Endothelial cell of umbilical vein (primary cell): ENCODE results near the gene CEP89. TPM values are rescaled to one million over a fixed set of nuclear protein-coding genes. Genes with fewer than 3 reads are reported as not detected.

ENCODE experiments used
- BruUV-seq: library from RNA; stranded (reverse); fragments of 400-500 nt; replicated peaks from 2 replicates; lab custom pipeline; 2021; lab: Mats Ljungman, UMichigan
- CTCF ChIA-PET: fragments of 300-600, 350-600 bp; sonication (Branson Sonifier 250); formaldehyde crosslinking; loops from one replicate; lab custom pipeline; 2021; ENCODE audit warnings: antibody characterized with exemption, inconsistent platforms; lab: Charles Lee
- POLR2A ChIA-PET: fragments of 300-600, 350-600 bp; sonication (Branson Sonifier 250); formaldehyde crosslinking; loops from one replicate; lab custom pipeline; 2021; ENCODE audit warnings: antibody characterized with exemption, inconsistent platforms; lab: Charles Lee
- DNase-seq: peaks from one replicate; pipeline ENCODE4 v3.0.0-alpha.2; 2011; ENCODE audit warnings: low read depth, low spot score
- FAIRE-seq: peaks from 2 replicates; lab custom pipeline; 2011; peaks lifted over from hg19 to GRCh38; lab: Jason Lieb, UNC
- H2AFZ ChIP-seq: 2 replicates; pipeline ENCODE4 v1.6.0; 2012; ENCODE audit warnings: low read depth, low read length, control low read depth, inconsistent platforms
- H3K27ac ChIP-seq: 2 replicates; pipeline ENCODE4 v1.5.1; 2011; ENCODE audit warnings: low read depth, mild to moderate bottlenecking, control low read depth, low read length, moderate library complexity; ENCODE audit not compliant: insufficient read depth
- H3K27me3 ChIP-seq, 2 experiments: 2 replicates each; pipeline versions ENCODE4 v1.6.0 to v1.6.1; 2011; ENCODE audit warnings: low read length in 2 of 2, mixed read lengths in 1 of 2; ENCODE audit not compliant: control insufficient read depth in 2 of 2, insufficient read depth in 2 of 2
- H3K36me3 ChIP-seq, 2 experiments: 2 replicates in 1 of 2; 3 replicates in 1 of 2; pipeline ENCODE4 v1.5.1; 2011; ENCODE audit warnings: low read length in 2 of 2, mild to moderate bottlenecking in 1 of 2, moderate library complexity in 1 of 2; ENCODE audit not compliant: control insufficient read depth in 2 of 2, insufficient read depth in 2 of 2; ENCODE audit errors: extremely low read depth in 1 of 2
- H3K4me1 ChIP-seq: 3 replicates; pipeline ENCODE4 v1.5.1; 2011; ENCODE audit warnings: mild to moderate bottlenecking, low read length; ENCODE audit not compliant: control insufficient read depth, insufficient read depth; ENCODE audit errors: extremely low read depth
- H3K4me2 ChIP-seq: 2 replicates; pipeline ENCODE4 v1.6.1; 2011; ENCODE audit warnings: low read length, control low read depth, mixed read lengths; ENCODE audit not compliant: insufficient read depth
- H3K4me3 ChIP-seq, 3 experiments: fragments of 200-600 bp in 1 of 3; sonication (generic), shearing (Covaris generic) in 1 of 3; replicated peaks in 1 of 3; 2 replicates each; pipeline ENCODE4 v1.5.1; 2011 to 2016; ENCODE audit warnings: control low read depth in 3 of 3, low read length in 3 of 3, mild to moderate bottlenecking in 2 of 3, inconsistent platforms in 1 of 3, low read depth in 1 of 3, moderate library complexity in 1 of 3; ENCODE audit not compliant: insufficient read depth in 1 of 3
- H3K79me2 ChIP-seq: 2 replicates; pipeline ENCODE4 v1.6.0; 2012; ENCODE audit warnings: low read length, inconsistent platforms; ENCODE audit not compliant: control insufficient read depth, insufficient read depth
- H3K9ac ChIP-seq: replicated peaks from 2 replicates; pipeline ENCODE3; 2011; ENCODE audit warnings: low read length, control low read depth; ENCODE audit not compliant: insufficient read depth; ENCODE audit errors: extremely low read depth
- H3K9me1 ChIP-seq: replicated peaks from 3 replicates; pipeline ENCODE4 v1.6.0; 2011; ENCODE audit warnings: mild to moderate bottlenecking, low read length; ENCODE audit not compliant: control insufficient read depth, insufficient read depth; ENCODE audit errors: extremely low read depth
- H3K9me3 ChIP-seq: replicated peaks from 2 replicates; pipeline ENCODE4 v1.5.1; 2012; ENCODE audit warnings: low read length, inconsistent platforms; ENCODE audit not compliant: control insufficient read depth, insufficient read depth
- H4K20me1 ChIP-seq: replicated peaks from 2 replicates; pipeline ENCODE3; 2011; ENCODE audit warnings: mild to moderate bottlenecking, low read length; ENCODE audit not compliant: control insufficient read depth, insufficient read depth; ENCODE audit errors: extremely low read depth
- CTCF ChIP-seq, 2 donors: IDR thresholded peaks; 1 replicate in 1 of 2; 2 replicates in 1 of 2; pipeline ENCODE4 v1.5.1; 2011; ENCODE audit warnings: low read length in 2 of 2, mild to moderate bottlenecking in 2 of 2, moderate library complexity in 2 of 2, control low read depth in 1 of 2, inconsistent platforms in 1 of 2, low read depth in 1 of 2; ENCODE audit not compliant: insufficient read depth in 1 of 2; ENCODE audit errors: extremely low read depth in 1 of 2
- EZH2 ChIP-seq: IDR thresholded peaks from 2 replicates; pipeline ENCODE4 v1.6.1; 2012; ENCODE audit warnings: borderline replicate concordance, low read depth, mild to moderate bottlenecking, moderate library complexity, low read length, inconsistent platforms; ENCODE audit not compliant: severe bottlenecking
- FOS ChIP-seq: IDR thresholded peaks from 2 replicates; pipeline ENCODE4 v1.6.1; 2011; ENCODE audit warnings: mild to moderate bottlenecking, low read length, moderate library complexity, borderline replicate concordance; ENCODE audit not compliant: insufficient read depth
- GATA2 ChIP-seq: IDR thresholded peaks from 2 replicates; pipeline ENCODE4 v1.7.0; 2011; ENCODE audit warnings: low read depth, mild to moderate bottlenecking, moderate library complexity, mixed read lengths, low read length; ENCODE audit not compliant: insufficient read length, insufficient read depth
- JUN ChIP-seq: IDR thresholded peaks from 2 replicates; pipeline ENCODE4 v1.6.1; 2011; ENCODE audit warnings: borderline replicate concordance, low read depth; ENCODE audit not compliant: insufficient read length, insufficient read depth
- MAX ChIP-seq: IDR thresholded peaks from 2 replicates; pipeline ENCODE4 v1.6.1; 2011; ENCODE audit not compliant: insufficient read depth, insufficient read length
- MYC ChIP-seq: IDR thresholded peaks from one replicate; pipeline ENCODE4 v1.6.1; 2011; ENCODE audit warnings: mild to moderate bottlenecking, low read depth, low read length
- POLR2A ChIP-seq: IDR thresholded peaks from 2 replicates; pipeline ENCODE4 v1.6.1; 2012; ENCODE audit warnings: low read depth, mild to moderate bottlenecking, control low read depth, low read length
- POLR2AphosphoS5 ChIP-seq: IDR thresholded peaks from 2 replicates; pipeline ENCODE4 v1.6.1; 2012; ENCODE audit warnings: low read depth, mild to moderate bottlenecking, control low read depth, low read length, moderate library complexity; ENCODE audit not compliant: insufficient read depth
- dilution Hi-C: fragments of 300-500 bp; cut with MboI; formaldehyde crosslinking; loops from one replicate; pipeline ENCODE4 v1.15.0; 2019; ENCODE audit warnings: low sequenced_read_pairs; ENCODE audit not compliant: extremely low pct_ligation_motif_present
- intact Hi-C: fragments of 100-400 bp; cut with micrococcal nuclease; formaldehyde crosslinking; loops from one replicate; pipeline ENCODE4 v1.10.0; 2022
- polyA plus RNA-seq, 4 experiments: library from polyadenylated mRNA; depleted of rRNA in 3 of 4; stranded (reverse) in 3 of 4; unstranded in 1 of 4; fragments of >200 nt; gene quantifications; 2 replicates each; pipeline versions ENCODE4 v1.2.1 to v1.2.3, GENCODE V29; 2011 to 2012; ENCODE audit warnings: missing spikeins in 1 of 4
- total RNA-seq: library from RNA; stranded (reverse); gene quantifications from 2 replicates; pipeline ENCODE4 v1.2.3, GENCODE V29; 2021

CEP89 gene
- total and polyA plus RNA-seq, 2 donors (not counting 3 experiments of a cell fraction or from before 2014, with no cell fraction given), result 25.1 to 46.2 TPM

- TF ChIP-seq POLR2AphosphoS5 (no peak), JUN (no peak), MYC (no peak), CTCF (IDR thresholded peaks at IDR 0.05; ENCODE audit: extremely low read depth in 1 of 2, insufficient read depth in 1 of 2, low read depth in 1 of 2, low read length in 2 of 2) (no peak), POLR2A (no peak), GATA2 (no peak), FOS (no peak), EZH2 (no peak), MAX (no peak)
- POLR2A ChIA-PET, result no interaction called here
- H3K36me3 ChIP-seq, result no peaks in the 10 kb centered on the region
- no peak overlapping the region for H2AFZ ChIP-seq
- dilution Hi-C loops (no loop called here), intact Hi-C loops (no loop called here)
- no peak overlapping the region for H3K4me2 ChIP-seq
- no peaks in the 10 kb centered on the region for H3K9me1 ChIP-seq
- no peak overlapping the region for H3K9ac ChIP-seq
- H3K4me1 ChIP-seq, result no peaks in the 10 kb centered on the region
- no peaks in the 10 kb centered on the region for H3K9me3 ChIP-seq
- H3K27me3 ChIP-seq, result no peaks in the 10 kb centered on the region
- FAIRE-seq, result no peak
- H3K79me2 ChIP-seq, result no peaks in the 10 kb centered on the region
- CTCF ChIA-PET, result no interaction called here
- BruUV-seq, result no TSS peak
- DNase-seq, result no peak
- no peak overlapping the region for H3K27ac ChIP-seq
- H3K4me3 ChIP-seq, result no peak overlapping the region
- H4K20me1 ChIP-seq, result no peaks in the 10 kb centered on the region
Observed at GRCh38 chr19:32859591-32859990, 112.2 kb downstream of the CEP89 start.
